Glomerular visceral epithelial cell (primary cell): Measurements from ENCODE around the gene TSPAN5.

Experiments used
- DNase-seq: peaks from one replicate; pipeline ENCODE4 v3.0.0-alpha.2; 2016; ENCODE audit errors: extremely low spot score

TSPAN5 gene

GRCh38 chr4:98617358-98618047, 40.9 kb downstream of the TSPAN5 start:
- DNase-seq = no peak

DNA sequence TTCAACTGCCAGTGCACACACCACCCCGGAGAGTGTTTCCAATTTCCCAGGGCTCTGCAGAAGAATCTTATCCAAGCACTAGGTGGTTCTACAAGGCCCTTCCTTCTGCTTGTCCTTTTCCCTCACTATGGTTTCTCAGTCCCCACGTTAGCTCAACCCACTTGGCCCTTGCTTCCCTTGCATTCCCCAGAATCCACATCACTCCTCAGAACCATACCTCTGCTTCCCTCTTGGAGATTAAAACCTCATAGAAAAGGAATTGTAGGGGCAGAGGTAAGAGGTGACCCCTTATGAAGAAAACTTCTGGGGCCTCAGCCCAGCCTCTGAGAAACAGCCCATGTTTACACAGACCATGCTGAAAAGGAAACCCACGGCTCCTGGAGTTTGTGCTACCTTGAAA, 42.4 kb downstream of the TSPAN5 start:
- no peak for DNase-seq

DNA sequence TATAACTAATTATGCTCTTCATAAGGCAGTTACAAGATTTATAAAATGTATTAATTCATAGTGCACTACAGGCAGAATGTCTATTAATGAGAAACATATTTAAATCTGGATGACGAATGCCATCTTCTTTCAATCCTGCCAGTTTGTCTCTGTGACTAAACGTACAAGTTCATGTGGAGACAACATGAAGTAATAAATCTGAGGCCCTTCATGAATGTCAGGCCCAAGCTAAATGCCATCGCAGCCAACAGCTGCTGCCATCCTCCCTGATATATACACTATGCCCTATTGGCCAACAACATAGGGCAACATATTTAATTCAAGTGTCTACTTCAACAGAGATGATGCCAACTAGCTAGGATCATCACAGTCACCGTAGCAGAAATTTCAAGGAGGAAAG, 43.7 kb downstream of the TSPAN5 start:
- DNase-seq = no peak

- no peak for DNase-seq
Measured at GRCh38 chr4:98614094-98614493, 44.3 kb downstream of the TSPAN5 start.

DNA sequence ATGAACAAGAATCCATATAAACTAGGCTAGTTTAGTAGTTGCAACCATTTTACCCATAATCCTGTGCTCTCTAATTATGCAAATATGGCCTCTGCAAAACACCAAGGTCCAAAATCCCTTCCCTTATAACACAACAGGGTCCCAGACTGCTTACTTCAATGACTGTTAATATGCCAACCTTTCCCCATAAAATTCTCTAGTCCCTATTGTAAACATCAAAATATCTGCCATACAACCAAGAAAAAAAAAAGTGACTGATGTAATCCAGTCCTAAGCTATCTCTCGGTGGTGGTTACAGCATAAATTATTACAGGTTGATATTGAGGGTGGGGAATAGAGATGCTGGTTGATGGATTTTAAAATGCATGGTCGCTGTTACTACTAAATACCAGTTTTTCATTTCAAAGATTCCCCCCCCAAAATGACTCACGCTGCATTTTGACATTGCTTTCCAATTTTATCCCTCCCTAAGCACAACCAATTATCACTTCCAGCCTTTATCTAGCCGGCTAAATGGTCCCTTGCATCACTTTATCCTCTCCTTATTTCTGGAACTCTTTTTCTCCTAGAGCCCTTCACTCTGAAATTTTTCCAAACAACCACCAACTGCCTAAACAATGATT, 44.8 kb downstream of the TSPAN5 start:
- no peak for DNase-seq

- DNase-seq = no peak
Measured at GRCh38 chr4:98612318-98613250, 45.8 kb downstream of the TSPAN5 start.

GRCh38 chr4:98611677-98612317, 46.6 kb downstream of the TSPAN5 start:
- no peak for DNase-seq

DNA sequence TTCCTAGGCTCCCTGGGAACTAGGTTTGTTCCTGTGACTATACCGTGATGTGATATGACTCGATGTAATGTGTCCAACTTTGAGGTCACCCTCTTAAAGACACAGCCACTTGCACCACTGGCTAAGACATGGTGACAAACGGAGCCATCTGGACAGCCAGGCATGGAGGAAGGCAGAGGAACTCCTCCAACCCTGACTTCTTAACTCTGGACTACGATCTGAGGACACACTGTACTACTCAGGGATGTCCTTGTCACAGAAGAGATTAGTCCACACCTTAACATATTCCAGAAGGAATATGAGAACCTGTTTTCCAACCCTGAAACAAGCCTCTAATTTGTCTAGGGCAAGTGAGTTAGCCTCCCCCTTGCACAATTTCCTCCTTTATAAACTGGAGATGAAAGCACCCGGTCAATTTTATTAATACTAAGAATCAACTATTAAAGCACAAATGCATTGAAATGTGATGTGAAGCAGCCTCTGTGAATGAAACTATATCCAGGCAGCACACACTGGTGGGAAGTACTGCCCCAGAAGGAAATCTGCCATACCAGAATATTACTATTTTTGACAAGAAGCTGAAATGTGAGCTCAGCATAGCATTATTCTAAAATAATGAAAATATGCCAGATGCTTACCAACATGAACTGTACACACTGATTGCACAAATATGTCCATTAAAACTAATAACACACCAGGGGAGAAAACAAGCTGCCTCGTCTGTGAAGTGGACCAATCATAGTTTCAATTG, 47.3 kb downstream of the TSPAN5 start:
- DNase-seq = no peak

- DNase-seq = no peak
Measured at GRCh38 chr4:98610431-98610830, 48.0 kb downstream of the TSPAN5 start.

DNA sequence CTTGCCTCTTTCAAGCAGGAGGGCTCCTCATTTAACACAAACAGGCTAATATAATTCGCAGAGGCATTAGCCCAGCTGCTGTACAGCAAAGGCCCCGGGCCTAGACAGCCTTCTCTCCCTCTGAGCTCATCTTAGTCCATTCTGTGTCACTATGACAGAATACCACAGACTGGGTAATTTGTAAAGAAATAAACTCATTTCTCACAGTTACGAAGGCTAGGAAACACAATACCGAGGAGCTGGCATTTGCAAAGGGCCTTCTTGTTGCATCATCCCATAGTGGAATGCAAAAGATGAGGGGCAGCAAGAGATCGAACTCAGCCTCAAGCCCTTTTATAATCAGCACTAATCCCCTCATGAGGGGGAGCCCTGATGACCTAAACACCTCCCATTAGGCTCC, 48.5 kb downstream of the TSPAN5 start:
- DNase-seq = no peak

GRCh38 chr4:98608356-98608755, 50.1 kb downstream of the TSPAN5 start:
- DNase-seq = no peak

DNA sequence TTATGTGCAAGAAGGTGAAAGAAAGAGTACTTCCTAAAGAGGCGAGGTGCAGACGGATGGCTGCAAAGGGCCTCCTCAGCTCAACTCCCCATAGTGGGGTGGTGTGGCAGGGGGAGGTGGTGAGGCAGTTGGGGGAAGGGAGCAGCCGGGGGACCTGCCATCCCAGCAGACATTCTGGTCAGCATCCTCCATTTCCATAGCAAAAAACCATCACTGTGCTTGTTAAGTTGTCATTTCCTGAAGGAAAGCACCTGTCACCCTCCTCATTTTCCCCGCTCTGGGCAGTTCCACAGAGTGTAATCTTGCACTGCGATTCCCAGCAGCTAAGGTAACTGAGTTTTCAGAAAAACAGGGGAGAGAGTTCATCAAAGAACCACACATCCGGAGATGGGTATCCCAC, 51.5 kb downstream of the TSPAN5 start:
- no peak for DNase-seq

DNA sequence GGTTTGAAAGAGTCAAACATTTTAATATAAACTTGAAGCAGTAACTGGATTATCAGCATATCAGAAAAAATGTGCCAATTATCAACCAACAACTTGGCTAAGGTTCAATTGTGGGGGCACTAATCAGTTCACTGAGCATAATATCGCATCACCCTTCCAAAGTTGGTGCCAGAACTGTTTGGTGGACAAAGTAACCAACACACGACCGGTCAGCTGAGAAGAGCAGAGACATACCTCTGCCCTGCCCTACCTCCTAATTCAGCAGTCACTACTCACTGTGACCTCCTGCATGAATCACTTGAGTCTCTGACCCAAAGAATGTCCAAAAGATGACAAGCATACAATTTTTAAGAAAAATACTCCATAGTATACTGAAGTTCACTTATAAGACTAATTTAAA, 53.2 kb downstream of the TSPAN5 start:
- DNase-seq = peak; percentile 56

DNA sequence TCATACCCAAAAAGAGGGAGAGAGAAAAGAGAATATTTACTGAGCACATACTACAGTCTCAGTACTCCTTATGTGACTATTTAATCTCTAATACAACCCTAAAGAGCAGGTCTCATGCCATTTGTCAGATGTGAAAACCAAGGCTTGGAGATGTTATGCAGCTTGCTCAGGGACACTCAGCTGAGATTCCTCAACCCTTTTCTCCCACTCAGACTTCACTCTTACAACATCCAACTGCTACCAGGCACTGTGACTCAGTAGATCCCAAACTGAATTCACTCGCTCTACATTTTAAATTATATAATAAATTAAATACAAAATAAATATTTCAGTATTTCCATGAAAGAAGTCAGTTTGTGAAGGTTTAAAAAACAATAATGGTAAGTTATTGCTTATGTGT, 53.7 kb downstream of the TSPAN5 start:
- no peak for DNase-seq

GRCh38 chr4:98603683-98604521, 54.5 kb downstream of the TSPAN5 start:
- no peak for DNase-seq

GRCh38 chr4:98602270-98602669, 56.1 kb downstream of the TSPAN5 start:
- no peak for DNase-seq

GRCh38 chr4:98601708-98602107, 56.7 kb downstream of the TSPAN5 start:
- DNase-seq = peak; percentile 39

GRCh38 chr4:98599617-98600205, 58.7 kb downstream of the TSPAN5 start:
- DNase-seq = no peak

- no peak for DNase-seq
Measured at GRCh38 chr4:98586962-98587354, 71.5 kb downstream of the TSPAN5 start.

- DNase-seq = no peak
Measured at GRCh38 chr4:98586291-98586961, 72.0 kb downstream of the TSPAN5 start.
